Astrocyte (in vitro differentiated cells and primary cell): ENCODE data around the gene TRIM14. TPM values are rescaled to one million over a fixed set of nuclear protein-coding genes. Genes with fewer than 3 reads are reported as not detected.
"Not testable (repeated sequence)": the region's sequence is repeated elsewhere in the genome, so short reads cannot be mapped to it uniquely, and the experiment has no call there.

Source experiments
- DNase-seq: peaks from one replicate; pipeline ENCODE4 v3.0.0-alpha.2; 2010; ENCODE audit warnings: low read depth
- FAIRE-seq: peaks from 2 replicates; lab custom pipeline; 2011; peaks lifted over from hg19 to GRCh38; lab: Jason Lieb, UNC
- H2AFZ ChIP-seq: 2 replicates; pipeline ENCODE4 v1.6.0; 2012; ENCODE audit warnings: low read depth, low read length, inconsistent platforms
- H3K27ac ChIP-seq: 2 replicates; pipeline ENCODE4 v1.5.1; 2011; ENCODE audit warnings: low read depth, low read length, inconsistent platforms
- H3K27me3 ChIP-seq: 2 replicates; pipeline ENCODE4 v1.6.0; 2011; ENCODE audit warnings: low read length, inconsistent platforms; ENCODE audit not compliant: insufficient read depth
- H3K36me3 ChIP-seq: 2 replicates; pipeline ENCODE4 v1.5.1; 2011; ENCODE audit warnings: low read length, inconsistent platforms; ENCODE audit not compliant: insufficient read depth
- H3K4me1 ChIP-seq: 2 replicates; pipeline ENCODE4 v1.5.1; 2011; ENCODE audit warnings: low read length, inconsistent platforms; ENCODE audit not compliant: insufficient read depth
- H3K4me2 ChIP-seq: 2 replicates; pipeline ENCODE4 v1.6.0; 2012; ENCODE audit warnings: low read length, inconsistent platforms
- H3K4me3 ChIP-seq: 2 replicates; pipeline ENCODE4 v1.5.1; 2011; ENCODE audit warnings: low read depth, mild to moderate bottlenecking, low read length, inconsistent platforms; ENCODE audit not compliant: insufficient read depth
- H3K79me2 ChIP-seq: 2 replicates; pipeline ENCODE4 v1.6.0; 2012; ENCODE audit warnings: mild to moderate bottlenecking, low read length, inconsistent platforms; ENCODE audit not compliant: insufficient read depth
- H3K9ac ChIP-seq: 2 replicates; pipeline ENCODE4 v1.6.0; 2012; ENCODE audit warnings: mild to moderate bottlenecking, low read length, inconsistent platforms
- H3K9me3 ChIP-seq: 2 replicates; pipeline ENCODE4 v1.5.1; 2012; ENCODE audit warnings: low read depth, mild to moderate bottlenecking, low read length, inconsistent platforms; ENCODE audit not compliant: insufficient read depth
- H4K20me1 ChIP-seq: 2 replicates; pipeline ENCODE4 v1.6.0; 2012; ENCODE audit warnings: low read length, inconsistent platforms; ENCODE audit not compliant: insufficient read depth
- H3K27ac Mint-ChIP-seq: one replicate; pipeline ENCODE4 v1.8.0; 2021; ENCODE audit warnings: mild to moderate bottlenecking, mixed read lengths; ENCODE audit not compliant: unreplicated experiment
- H3K27me3 Mint-ChIP-seq: one replicate; pipeline ENCODE4 v1.8.0; 2021; ENCODE audit warnings: low read depth, mixed read lengths; ENCODE audit not compliant: unreplicated experiment
- H3K36me3 Mint-ChIP-seq: one replicate; pipeline ENCODE4 v1.8.0; 2021; ENCODE audit warnings: low read depth, mixed read lengths; ENCODE audit not compliant: unreplicated experiment
- H3K4me1 Mint-ChIP-seq: one replicate; pipeline ENCODE4 v1.8.0; 2021; ENCODE audit warnings: low read depth, mixed read lengths; ENCODE audit not compliant: unreplicated experiment
- H3K4me3 Mint-ChIP-seq: one replicate; pipeline ENCODE4 v1.8.0; 2021; ENCODE audit warnings: mild to moderate bottlenecking, moderate library complexity, mixed read lengths; ENCODE audit not compliant: unreplicated experiment
- H3K9me3 Mint-ChIP-seq: one replicate; pipeline ENCODE4 v1.8.0; 2021; ENCODE audit warnings: mild to moderate bottlenecking, mixed read lengths; ENCODE audit not compliant: unreplicated experiment
- EZH2 ChIP-seq: IDR thresholded peaks from 2 replicates; pipeline ENCODE4 v1.6.1; 2012; ENCODE audit warnings: mild to moderate bottlenecking, low read length, inconsistent platforms; ENCODE audit not compliant: insufficient read depth
- total RNA-seq: library from RNA; stranded (reverse); gene quantifications from 2 replicates; pipeline ENCODE4 v1.2.1, GENCODE V29; 2021
- TF ChIP-seq, protein P1 (sequence below): IDR thresholded peaks from 2 replicates; pipeline ENCODE4 v1.5.1; 2011; ENCODE audit warnings: low read depth, mild to moderate bottlenecking, inconsistent platforms, low read length, moderate library complexity; ENCODE audit not compliant: insufficient read depth

The TRIM14 gene
- total RNA-seq, 1 donor from 2014 or later = 34.1 TPM

DNA sequence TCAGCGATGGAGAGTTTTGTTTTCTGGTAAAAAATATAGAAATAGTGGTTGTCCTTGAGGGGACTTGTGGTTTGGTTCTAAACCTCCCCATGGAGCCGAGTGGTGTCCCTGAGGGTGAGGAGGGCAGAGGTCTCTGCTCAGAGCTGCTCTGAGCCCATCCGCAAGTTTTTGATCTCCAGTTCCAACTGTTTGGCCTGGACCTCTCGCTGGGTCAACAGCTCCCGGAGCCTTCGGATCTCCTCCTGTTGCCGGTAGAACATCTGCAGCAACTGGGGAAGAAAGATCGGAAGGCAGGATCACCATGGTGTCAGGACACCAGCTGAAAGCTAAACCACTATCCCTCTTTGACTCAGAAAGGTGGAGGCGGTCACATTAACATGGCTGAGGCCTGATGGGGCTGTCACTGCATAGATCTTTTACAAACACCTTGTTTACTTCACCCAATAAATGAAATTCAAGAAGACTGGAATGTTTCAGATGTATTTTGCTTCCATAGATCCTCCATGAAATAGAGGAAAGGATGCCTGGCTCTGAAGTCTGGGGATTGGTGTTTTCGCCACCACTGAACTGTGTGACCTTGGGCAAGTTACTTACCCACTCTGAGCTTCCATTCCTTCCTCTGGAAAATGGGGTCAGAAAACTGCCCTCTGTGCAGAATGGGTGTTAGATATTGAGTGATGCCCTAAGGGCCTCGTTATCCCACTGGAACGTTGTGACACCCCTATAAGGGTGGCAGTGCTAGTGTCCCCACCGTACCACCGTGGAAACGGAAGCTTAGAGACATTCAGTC lies 5.8 kb upstream of the TRIM14 start:
- Mint-ChIP-seq H3K27ac (no peak overlapping the region), H3K4me1 (peaks cover 3% of the 10 kb centered on the region), H3K9me3 (no peaks in the 10 kb centered on the region), H3K4me3 (no peak overlapping the region), H3K36me3 (peaks cover 14% of the 10 kb centered on the region), H3K27me3 (peaks cover 14% of the 10 kb centered on the region)
- H3K4me3 ChIP-seq = no peak overlapping the region
- no peaks in the 10 kb centered on the region for H3K9me3 ChIP-seq
- H3K36me3 ChIP-seq = no peaks in the 10 kb centered on the region
- H3K4me2 ChIP-seq = no peak overlapping the region
- no peak overlapping the region for H3K27ac ChIP-seq
- DNase-seq = no peak
- H3K79me2 ChIP-seq = no peaks in the 10 kb centered on the region
- TF ChIP-seq, protein P1, sequence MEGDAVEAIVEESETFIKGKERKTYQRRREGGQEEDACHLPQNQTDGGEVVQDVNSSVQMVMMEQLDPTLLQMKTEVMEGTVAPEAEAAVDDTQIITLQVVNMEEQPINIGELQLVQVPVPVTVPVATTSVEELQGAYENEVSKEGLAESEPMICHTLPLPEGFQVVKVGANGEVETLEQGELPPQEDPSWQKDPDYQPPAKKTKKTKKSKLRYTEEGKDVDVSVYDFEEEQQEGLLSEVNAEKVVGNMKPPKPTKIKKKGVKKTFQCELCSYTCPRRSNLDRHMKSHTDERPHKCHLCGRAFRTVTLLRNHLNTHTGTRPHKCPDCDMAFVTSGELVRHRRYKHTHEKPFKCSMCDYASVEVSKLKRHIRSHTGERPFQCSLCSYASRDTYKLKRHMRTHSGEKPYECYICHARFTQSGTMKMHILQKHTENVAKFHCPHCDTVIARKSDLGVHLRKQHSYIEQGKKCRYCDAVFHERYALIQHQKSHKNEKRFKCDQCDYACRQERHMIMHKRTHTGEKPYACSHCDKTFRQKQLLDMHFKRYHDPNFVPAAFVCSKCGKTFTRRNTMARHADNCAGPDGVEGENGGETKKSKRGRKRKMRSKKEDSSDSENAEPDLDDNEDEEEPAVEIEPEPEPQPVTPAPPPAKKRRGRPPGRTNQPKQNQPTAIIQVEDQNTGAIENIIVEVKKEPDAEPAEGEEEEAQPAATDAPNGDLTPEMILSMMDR = no peak
- TF ChIP-seq EZH2 = no peak
- no peaks in the 10 kb centered on the region for H3K4me1 ChIP-seq
- H4K20me1 ChIP-seq = no peaks in the 10 kb centered on the region
- H2AFZ ChIP-seq = no peak overlapping the region
- FAIRE-seq = no peak
- H3K27me3 ChIP-seq = no peaks in the 10 kb centered on the region
- H3K9ac ChIP-seq = no peak overlapping the region

DNA sequence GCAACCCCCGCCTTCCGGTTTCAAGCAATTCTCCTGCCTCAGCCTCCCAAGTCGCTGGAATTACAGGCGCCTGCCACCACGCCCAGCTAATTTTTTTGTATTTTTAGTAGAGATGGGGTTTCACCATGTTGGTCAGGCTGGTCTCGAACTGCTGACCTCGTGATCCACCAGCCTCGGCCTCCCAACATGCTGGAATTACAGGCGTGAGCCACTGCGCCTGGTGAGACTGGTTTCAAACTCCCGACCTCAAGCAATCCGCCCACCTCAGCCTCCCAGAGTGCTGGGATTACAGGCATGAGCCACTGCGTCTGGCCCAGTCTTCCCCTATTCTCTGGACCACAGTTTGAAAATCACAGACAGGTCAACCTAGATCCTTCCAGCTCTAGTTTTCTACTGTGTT lies 5.1 kb upstream of the TRIM14 start:
- peaks cover 12% of the 10 kb centered on the region for H3K27me3 Mint-ChIP-seq
- not testable (repeated sequence) for H3K4me1 Mint-ChIP-seq, H3K79me2 ChIP-seq, H4K20me1 ChIP-seq, H2AFZ ChIP-seq, H3K36me3 ChIP-seq, H3K27ac Mint-ChIP-seq, FAIRE-seq, H3K36me3 Mint-ChIP-seq, H3K27me3 ChIP-seq, H3K9me3 ChIP-seq, H3K9ac ChIP-seq, H3K4me3 Mint-ChIP-seq, H3K4me1 ChIP-seq, H3K9me3 Mint-ChIP-seq, H3K27ac ChIP-seq, H3K4me2 ChIP-seq, H3K4me3 ChIP-seq, DNase-seq

DNA sequence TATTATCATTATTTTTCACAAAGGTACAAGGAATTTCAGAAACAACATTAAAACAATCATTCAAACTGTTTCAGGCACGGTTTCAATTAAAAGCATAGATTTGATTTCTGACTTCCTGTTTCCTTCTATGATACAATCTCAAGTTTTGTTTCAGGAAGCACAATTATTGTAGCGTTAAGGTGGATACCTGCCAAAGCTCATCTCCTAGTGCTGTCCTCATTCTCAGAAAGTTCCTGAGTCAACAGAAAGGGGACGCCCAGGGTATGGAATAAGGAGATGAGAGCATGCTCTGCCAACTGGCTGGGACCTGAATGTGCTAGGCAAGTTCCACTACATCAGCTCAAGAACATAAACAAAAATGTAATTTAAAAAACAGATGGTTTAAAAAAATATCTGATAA lies 2.0 kb upstream of the TRIM14 start:
- FAIRE-seq = no peak
- Mint-ChIP-seq H3K27me3 (peaks cover 12% of the 10 kb centered on the region), H3K4me3 (no peak overlapping the region), H3K27ac (no peak overlapping the region), H3K9me3 (no peaks in the 10 kb centered on the region), H3K4me1 (peaks cover 2% of the 10 kb centered on the region), H3K36me3 (peaks cover 8% of the 10 kb centered on the region)
- Histone ChIP-seq H3K4me2 (no peak overlapping the region), H2AFZ (no peak overlapping the region), H3K9ac (no peak overlapping the region), H3K79me2 (no peaks in the 10 kb centered on the region), H3K27ac (no peak overlapping the region), H3K4me1 (no peaks in the 10 kb centered on the region), H3K4me3 (no peak overlapping the region), H3K27me3 (no peaks in the 10 kb centered on the region), H3K9me3 (no peaks in the 10 kb centered on the region), H3K36me3 (no peaks in the 10 kb centered on the region), H4K20me1 (no peaks in the 10 kb centered on the region)
- no peak for DNase-seq
- TF ChIP-seq EZH2 = no peak
- TF ChIP-seq, protein P1 = no peak
